HCT116 (cell line): ENCODE results near the gene STIM1. TPM values are rescaled to one million over a fixed set of nuclear protein-coding genes. Genes with fewer than 3 reads are reported as not detected.
"Not testable (repeated sequence)": the region's sequence is repeated elsewhere in the genome, so short reads cannot be mapped to it uniquely, and the experiment has no call there.

Source experiments
- ATAC-seq: fragments of 200-7000 bp; cut with Tn5 transposase; 2 replicates; pipeline ENCODE4 v1.9.1; 2020; ENCODE audit warnings: mild to moderate bottlenecking, moderate library complexity
- BruUV-seq: library from RNA; stranded (reverse); fragments of 400-500 nt; replicated peaks from 2 replicates; lab custom pipeline; 2021; lab: Mats Ljungman, UMichigan
- CTCF ChIA-PET: fragments of 300-600 bp; sonication (Branson Sonifier 250); formaldehyde crosslinking; loops from one replicate; lab custom pipeline; 2021; ENCODE audit warnings: antibody characterized with exemption; lab: Charles Lee
- POLR2A ChIA-PET: fragments of 300-600, 350-600 bp; sonication (Branson Sonifier 250); formaldehyde crosslinking; loops from one replicate; lab custom pipeline; 2021; ENCODE audit warnings: antibody characterized with exemption; lab: Charles Lee
- RAD21 ChIA-PET, 2 experiments: fragments of 300-600 bp; sonication (Branson Sonifier 250); formaldehyde crosslinking; loops; one replicate each; lab custom pipeline; 2023; ENCODE audit warnings: low total read pairs in 2 of 2; ENCODE audit not compliant: uncharacterized antibody in 2 of 2, unreplicated experiment in 2 of 2, low non-redundant PET in 1 of 2; lab: Charles Lee
- DNase-seq: peaks from one replicate; pipeline ENCODE4 v3.0.0-alpha.2; 2010; ENCODE audit warnings: low read depth, low spot score
- H2AFZ ChIP-seq: fragments of 200-600 bp; shearing (Covaris generic), sonication (generic); 2 replicates; pipeline ENCODE4 v1.6.1; 2017; ENCODE audit warnings: low read depth, mixed run types, mixed read lengths, antibody characterized with exemption, low read length; ENCODE audit not compliant: poor library complexity, severe bottlenecking
- H3K27ac ChIP-seq: 2 replicates; pipeline ENCODE4 v1.5.1; 2012; ENCODE audit warnings: low read depth, low read length
- H3K27me3 ChIP-seq: fragments of 200-600 bp; sonication (generic); 2 replicates; pipeline ENCODE4 v1.6.1; 2016; ENCODE audit warnings: mixed run types, low read length, mixed read lengths; ENCODE audit not compliant: insufficient read depth
- H3K36me3 ChIP-seq, 2 experiments: fragments of 200-500 bp in 1 of 2; fragments of 200-600 bp in 1 of 2; sonication (Bioruptor generic) in 1 of 2; sonication (generic) in 1 of 2; 2 replicates each; pipeline versions ENCODE4 v1.5.1 to v1.6.1; 2014 to 2016; ENCODE audit warnings: low read length in 2 of 2, inconsistent platforms in 1 of 2, mixed read lengths in 1 of 2, mixed run types in 1 of 2; ENCODE audit not compliant: insufficient read depth in 2 of 2, control insufficient read depth in 1 of 2
- H3K4me1 ChIP-seq, 2 experiments: fragments of 200-600 bp in 1 of 2; sonication (generic) in 1 of 2; 2 replicates each; pipeline versions ENCODE4 v1.5.1 to v1.6.1; 2012 to 2017; ENCODE audit warnings: low read length in 2 of 2, inconsistent platforms in 1 of 2, mild to moderate bottlenecking in 1 of 2, mixed read lengths in 1 of 2, mixed run types in 1 of 2, moderate library complexity in 1 of 2; ENCODE audit not compliant: insufficient read depth in 2 of 2, control insufficient read depth in 1 of 2
- H3K4me2 ChIP-seq: fragments of 200-600 bp; sonication (generic); 2 replicates; pipeline ENCODE4 v1.6.1; 2017; ENCODE audit warnings: mixed run types, low read length, mixed read lengths
- H3K4me3 ChIP-seq, 2 experiments: fragments of 200-600 bp in 1 of 2; sonication (generic) in 1 of 2; replicated peaks in 1 of 2; 2 replicates each; pipeline ENCODE4 v1.5.1; 2011 to 2016; ENCODE audit warnings: low read length in 2 of 2, control low read depth in 1 of 2, low read depth in 1 of 2, mild to moderate bottlenecking in 1 of 2, mixed read lengths in 1 of 2, mixed run types in 1 of 2
- H3K79me2 ChIP-seq: fragments of 200-600 bp; sonication (generic); 2 replicates; pipeline ENCODE4 v1.6.1; 2017; ENCODE audit warnings: mild to moderate bottlenecking, mixed run types, low read length, moderate library complexity, mixed read lengths; ENCODE audit not compliant: insufficient read depth
- H3K9ac ChIP-seq: fragments of 200-600 bp; sonication (generic); 2 replicates; pipeline ENCODE4 v1.6.1; 2016; ENCODE audit warnings: low read length, mixed read lengths
- H3K9me2 ChIP-seq: fragments of 200-600 bp; sonication (generic), shearing (Covaris generic); 2 replicates; pipeline ENCODE4 v1.6.1; 2017; ENCODE audit warnings: mixed run types, mild to moderate bottlenecking, moderate library complexity; ENCODE audit not compliant: insufficient read depth
- H3K9me3 ChIP-seq, 2 experiments: fragments of 200-500 bp in 1 of 2; fragments of 200-600 bp in 1 of 2; sonication (Bioruptor generic) in 1 of 2; sonication (generic) in 1 of 2; 2 replicates each; pipeline ENCODE4 v1.6.1; 2014 to 2017; ENCODE audit warnings: low read length in 2 of 2, mixed read lengths in 2 of 2, inconsistent platforms in 1 of 2, low read depth in 1 of 2, mild to moderate bottlenecking in 1 of 2, mixed run types in 1 of 2, moderate library complexity in 1 of 2; ENCODE audit not compliant: control insufficient read depth in 1 of 2, insufficient read depth in 1 of 2
- H4K20me1 ChIP-seq: fragments of 200-600 bp; sonication (generic), shearing (Covaris generic); 2 replicates; pipeline ENCODE4 v1.6.1; 2017; ENCODE audit warnings: mixed run types, mild to moderate bottlenecking, moderate library complexity; ENCODE audit not compliant: insufficient read depth
- CEBPB ChIP-seq: IDR thresholded peaks from 2 replicates; pipeline ENCODE4 v1.6.1; 2012; ENCODE audit warnings: low read depth
- ELF1 ChIP-seq: IDR thresholded peaks from 2 replicates; pipeline ENCODE4 v1.6.1; 2012; ENCODE audit warnings: low read depth, borderline replicate concordance
- EZH2phosphoT487 ChIP-seq: fragments of 200-600 bp; IDR thresholded peaks from 2 replicates; pipeline ENCODE4 v1.6.1; 2018; ENCODE audit warnings: antibody characterized with exemption, borderline replicate concordance
- JUND ChIP-seq: IDR thresholded peaks from 2 replicates; pipeline ENCODE4 v1.6.1; 2012
- POLR2A ChIP-seq: IDR thresholded peaks from 2 replicates; pipeline ENCODE4 v1.7.0; 2011; ENCODE audit warnings: borderline replicate concordance; ENCODE audit not compliant: insufficient read depth, insufficient read length; ENCODE audit errors: extremely low read depth
- YY1 ChIP-seq: IDR thresholded peaks from 2 replicates; pipeline ENCODE4 v1.6.1; 2011; ENCODE audit warnings: low read length, low read depth, moderate library complexity, mild to moderate bottlenecking; ENCODE audit not compliant: insufficient replicate concordance; ENCODE audit errors: extremely low read depth
- ZFX ChIP-seq: fragments of 450-650 bp; IDR thresholded peaks from 2 replicates; pipeline ENCODE4 v1.6.1; 2017
- ZNF274 ChIP-seq: fragments of 200-500 bp; sonication (Bioruptor generic); IDR thresholded peaks from 2 replicates; pipeline ENCODE4 v1.6.1; 2014; ENCODE audit warnings: mild to moderate bottlenecking, low read depth, low read length, inconsistent platforms
- intact Hi-C: fragments of 100-400 bp; cut with micrococcal nuclease; formaldehyde crosslinking; loops from 2 replicates; pipeline ENCODE4 v1.10.0; 2022
- total RNA-seq: library from RNA; stranded (reverse); gene quantifications from one replicate; pipeline ENCODE4 v1.2.1, GENCODE V29; 2021; ENCODE audit not compliant: unreplicated experiment
- TF ChIP-seq, protein P1 (sequence below): IDR thresholded peaks from 2 replicates; pipeline ENCODE4 v1.6.1; 2012

STIM1 gene
- total RNA-seq, 1 experiment from 2014 or later = 22.3 TPM

DNA sequence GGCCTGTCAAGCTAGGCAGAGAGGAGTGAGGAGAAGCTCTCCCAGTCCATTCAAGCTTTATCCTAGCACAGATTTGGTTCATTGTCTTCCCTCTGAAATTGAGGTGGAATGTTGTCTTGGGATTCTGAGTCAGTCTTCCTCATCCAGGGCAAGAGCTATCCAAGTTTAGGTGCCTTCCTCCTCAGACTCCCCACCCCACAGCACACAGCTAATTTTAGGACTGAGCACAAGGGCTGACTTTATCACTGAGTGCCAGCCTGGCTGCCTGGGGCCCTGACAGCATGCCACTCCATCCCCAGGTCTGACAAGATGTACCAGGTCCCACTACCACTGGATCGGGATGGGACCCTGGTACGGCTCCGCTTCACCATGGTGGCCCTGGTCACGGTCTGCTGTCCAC is 44.5 kb upstream of the STIM1 start:
- no peak for TF ChIP-seq ZFX
- no peak for TF ChIP-seq YY1
- no peak for TF ChIP-seq ELF1
- no peak for TF ChIP-seq CEBPB
- no peak for TF ChIP-seq POLR2A
- no peak for TF ChIP-seq EZH2phosphoT487
- TF ChIP-seq JUND = no peak
- TF ChIP-seq ZNF274 = no peak
- TF ChIP-seq, protein P1, sequence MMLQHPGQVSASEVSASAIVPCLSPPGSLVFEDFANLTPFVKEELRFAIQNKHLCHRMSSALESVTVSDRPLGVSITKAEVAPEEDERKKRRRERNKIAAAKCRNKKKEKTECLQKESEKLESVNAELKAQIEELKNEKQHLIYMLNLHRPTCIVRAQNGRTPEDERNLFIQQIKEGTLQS = no peak
- Histone ChIP-seq H3K9me3 (no peaks in the 10 kb centered on the region), H3K79me2 (no peaks in the 10 kb centered on the region), H3K4me3 (no peak overlapping the region), H3K9me2 (no peaks in the 10 kb centered on the region), H3K9ac (no peak overlapping the region), H3K27me3 (no peaks in the 10 kb centered on the region), H3K27ac (no peak overlapping the region), H3K4me1 (peaks cover 5 to 19% of the 10 kb centered on the region in 2 experiments; a peak in 3 of 4 replicates), H2AFZ (no peak overlapping the region), H4K20me1 (no peaks in the 10 kb centered on the region), H3K36me3 (no peaks in the 10 kb centered on the region; a peak in 1 of 4 replicates), H3K4me2 (no peak overlapping the region)
- no TSS peak for BruUV-seq
- CTCF ChIA-PET = no interaction called here
- RAD21 ChIA-PET = no interaction called here
- POLR2A ChIA-PET = interaction anchor here (0.6 kb wide), 1 partner anchor 13 kb away, joined by 3 read pairs; the partner anchor contains the start of gene NUP98
- no peak for ATAC-seq
- no peak for DNase-seq
- intact Hi-C loops = no loop called here

DNA sequence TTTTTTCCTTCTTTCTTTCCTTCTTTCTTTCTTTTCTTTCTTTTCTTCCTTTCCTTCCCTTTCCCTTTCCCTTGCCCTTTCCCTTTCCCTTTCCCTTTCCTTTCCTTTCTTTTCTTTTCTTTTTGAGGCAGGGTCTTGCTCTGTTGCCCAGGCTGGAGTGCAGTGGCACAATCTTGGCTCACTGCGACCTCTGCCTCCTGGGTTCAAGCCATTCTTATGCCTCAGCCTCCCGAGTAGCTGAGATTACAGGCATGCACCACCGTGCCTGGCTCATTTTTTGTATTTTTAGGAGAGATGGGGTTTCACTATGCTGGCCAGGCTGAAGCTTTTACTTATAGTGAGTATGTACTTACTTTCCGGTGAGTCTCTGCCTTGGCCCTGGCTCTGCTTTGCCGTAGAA is 40.6 kb upstream of the STIM1 start:
- CTCF ChIA-PET, ATAC-seq, H2AFZ ChIP-seq, DNase-seq, H3K4me1 ChIP-seq, H3K27me3 ChIP-seq, H3K4me3 ChIP-seq, BruUV-seq, H3K36me3 ChIP-seq, H3K4me2 ChIP-seq, H3K9me2 ChIP-seq, H3K27ac ChIP-seq, POLR2A ChIA-PET, H3K9ac ChIP-seq, RAD21 ChIA-PET, H3K9me3 ChIP-seq, intact Hi-C loops, H3K79me2 ChIP-seq, H4K20me1 ChIP-seq: not testable (repeated sequence)
